ENCODE results near the gene SHC2. TPM values are rescaled to one million over a fixed set of nuclear protein-coding genes. Genes with fewer than 3 reads are reported as not detected.

Gene SHC2
- total and polyA plus RNA-seq, 9 of the 15 experiments (the other 6 are each of a cell fraction or from before 2014, with no cell fraction given) = 0.14 to 0.36 (median 0.17) TPM; not detected in 5

GRCh38 chr19:491146-491741 is 30.4 kb upstream of the SHC2 start (continued):
- TF ChIP-seq ZBTB17 (CRISPR knock-in tag; IDR thresholded peaks at IDR 0.05) (0 out of 2 replicates have a peak, but pooled peaks have one; percentile 20), NELFE (IDR thresholded peaks at IDR 0.05; ENCODE audit: insufficient read depth, insufficient read length) (no peak), E2F6 (IDR thresholded peaks at IDR 0.05; ENCODE audit: borderline replicate concordance in 1 of 2, extremely low read depth in 1 of 2, insufficient read depth in 1 of 2, insufficient read length in 1 of 2, low read depth in 1 of 2, low read length in 1 of 2, poor library complexity in 1 of 2, severe bottlenecking in 1 of 2) (peak in 1 of 2 experiments; percentile 36), CXXC5 (CRISPR knock-in tag; IDR thresholded peaks at IDR 0.05) (peak; percentile 58), PRPF4 (IDR thresholded peaks at IDR 0.05; ENCODE audit: insufficient read depth, low read depth, low read length, poor library complexity, severe bottlenecking) (no peak), ZBTB12 (CRISPR knock-in tag; IDR thresholded peaks at IDR 0.05) (no peak), E2F8 (IDR thresholded peaks at IDR 0.05; ENCODE audit: low read depth, partially characterized antibody) (no peak), DDX20 (tag; IDR thresholded peaks at IDR 0.05; ENCODE audit: low read depth) (no peak), REST (IDR thresholded peaks at IDR 0.05; ENCODE audit: borderline replicate concordance) (no peak), REST (CRISPR knock-in tag; IDR thresholded peaks at IDR 0.05; ENCODE audit: low read depth) (0 out of 2 replicates have a peak, but pooled peaks have one; percentile 29), FOXK1 (CRISPR knock-in tag; IDR thresholded peaks at IDR 0.05; ENCODE audit: borderline replicate concordance) (peak; percentile 37; the same call in 1 of the 2 replicates), GTF2B (IDR thresholded peaks at IDR 0.05; ENCODE audit: extremely low read depth, insufficient read length) (no peak)

Measured in K562 (cell line).